Measurements from ENCODE around the gene SRSF8.

The SRSF8 gene

GRCh38 chr11:95067841-95068219 is 1.1 kb downstream of the SRSF8 start:
- no peak for DNase-seq (ENCODE audit: low read depth in 2 of 2)
- H3K4me3 ChIP-seq (replicated peaks in 1 of 2; ENCODE audit: low read depth in 2 of 2, low read length in 2 of 2): peak overlapping the region; percentile 79 to 81

DNA sequence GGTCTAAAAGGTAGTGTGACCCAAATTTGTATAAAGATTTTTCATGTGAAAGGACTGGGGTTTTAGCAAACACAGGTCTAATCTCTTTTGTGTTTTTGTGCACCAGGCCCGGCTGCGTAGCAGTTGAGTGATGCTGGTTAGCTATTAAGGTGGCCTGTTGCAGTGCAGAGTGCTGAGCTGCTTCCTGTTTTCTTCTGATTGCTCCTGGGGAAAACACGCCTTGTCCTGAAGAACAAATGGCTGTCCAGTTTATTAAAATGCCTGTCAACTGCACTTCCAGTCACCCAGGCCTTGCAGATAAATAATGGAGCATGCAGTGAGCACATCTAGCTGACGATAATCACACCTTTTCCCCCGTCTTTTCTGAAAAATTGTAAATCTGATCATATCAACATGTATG is 1.8 kb downstream of the SRSF8 start:
- TF ChIP-seq, protein P1, sequence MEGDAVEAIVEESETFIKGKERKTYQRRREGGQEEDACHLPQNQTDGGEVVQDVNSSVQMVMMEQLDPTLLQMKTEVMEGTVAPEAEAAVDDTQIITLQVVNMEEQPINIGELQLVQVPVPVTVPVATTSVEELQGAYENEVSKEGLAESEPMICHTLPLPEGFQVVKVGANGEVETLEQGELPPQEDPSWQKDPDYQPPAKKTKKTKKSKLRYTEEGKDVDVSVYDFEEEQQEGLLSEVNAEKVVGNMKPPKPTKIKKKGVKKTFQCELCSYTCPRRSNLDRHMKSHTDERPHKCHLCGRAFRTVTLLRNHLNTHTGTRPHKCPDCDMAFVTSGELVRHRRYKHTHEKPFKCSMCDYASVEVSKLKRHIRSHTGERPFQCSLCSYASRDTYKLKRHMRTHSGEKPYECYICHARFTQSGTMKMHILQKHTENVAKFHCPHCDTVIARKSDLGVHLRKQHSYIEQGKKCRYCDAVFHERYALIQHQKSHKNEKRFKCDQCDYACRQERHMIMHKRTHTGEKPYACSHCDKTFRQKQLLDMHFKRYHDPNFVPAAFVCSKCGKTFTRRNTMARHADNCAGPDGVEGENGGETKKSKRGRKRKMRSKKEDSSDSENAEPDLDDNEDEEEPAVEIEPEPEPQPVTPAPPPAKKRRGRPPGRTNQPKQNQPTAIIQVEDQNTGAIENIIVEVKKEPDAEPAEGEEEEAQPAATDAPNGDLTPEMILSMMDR (IDR thresholded peaks at IDR 0.05; ENCODE audit: low read depth, low read length): no peak
- DNase-seq (ENCODE audit: low read depth in 2 of 2): peak; percentile 96 to 97
- peak overlapping the region; percentile 79 to 81 for H3K4me3 ChIP-seq (replicated peaks in 1 of 2; ENCODE audit: low read depth in 2 of 2, low read length in 2 of 2)

More at GRCh38 chr11:95067841-95068219, 1.1 kb downstream of the SRSF8 start:
- TF ChIP-seq, protein P1 (IDR thresholded peaks at IDR 0.05; ENCODE audit: low read depth, low read length): no peak

GRCh38 chr11:95070471-95070870 is 3.8 kb downstream of the SRSF8 start:
- no peak overlapping the region for H3K4me3 ChIP-seq (replicated peaks in 1 of 2; ENCODE audit: low read depth in 2 of 2, low read length in 2 of 2)
- TF ChIP-seq, protein P1 (IDR thresholded peaks at IDR 0.05; ENCODE audit: low read depth, low read length): no peak
- DNase-seq (ENCODE audit: low read depth in 2 of 2): no peak

DNA sequence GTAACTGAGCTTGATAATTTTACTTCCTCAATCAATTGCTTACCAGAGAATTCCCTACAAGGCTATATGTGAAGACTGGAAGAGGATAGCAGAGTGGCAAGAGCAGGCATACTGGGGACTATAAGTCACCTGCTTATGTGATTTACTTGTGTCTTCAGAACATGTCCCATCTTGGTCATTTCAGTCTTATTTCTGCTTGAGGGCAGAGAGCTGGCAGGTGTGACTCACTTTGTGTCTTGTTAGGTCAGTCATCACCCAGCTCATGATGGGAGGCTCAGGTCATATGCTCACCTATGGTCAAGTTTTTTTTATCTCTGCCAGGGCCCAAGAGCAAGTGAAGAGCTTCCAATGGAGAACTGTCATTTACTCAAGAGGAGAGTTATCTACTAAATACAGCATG is 6.2 kb downstream of the SRSF8 start:
- TF ChIP-seq, protein P1 (IDR thresholded peaks at IDR 0.05; ENCODE audit: low read depth, low read length): no peak
- H3K4me3 ChIP-seq (replicated peaks in 1 of 2; ENCODE audit: low read depth in 2 of 2, low read length in 2 of 2): no peak overlapping the region
- DNase-seq (ENCODE audit: low read depth in 2 of 2): no peak

DNA sequence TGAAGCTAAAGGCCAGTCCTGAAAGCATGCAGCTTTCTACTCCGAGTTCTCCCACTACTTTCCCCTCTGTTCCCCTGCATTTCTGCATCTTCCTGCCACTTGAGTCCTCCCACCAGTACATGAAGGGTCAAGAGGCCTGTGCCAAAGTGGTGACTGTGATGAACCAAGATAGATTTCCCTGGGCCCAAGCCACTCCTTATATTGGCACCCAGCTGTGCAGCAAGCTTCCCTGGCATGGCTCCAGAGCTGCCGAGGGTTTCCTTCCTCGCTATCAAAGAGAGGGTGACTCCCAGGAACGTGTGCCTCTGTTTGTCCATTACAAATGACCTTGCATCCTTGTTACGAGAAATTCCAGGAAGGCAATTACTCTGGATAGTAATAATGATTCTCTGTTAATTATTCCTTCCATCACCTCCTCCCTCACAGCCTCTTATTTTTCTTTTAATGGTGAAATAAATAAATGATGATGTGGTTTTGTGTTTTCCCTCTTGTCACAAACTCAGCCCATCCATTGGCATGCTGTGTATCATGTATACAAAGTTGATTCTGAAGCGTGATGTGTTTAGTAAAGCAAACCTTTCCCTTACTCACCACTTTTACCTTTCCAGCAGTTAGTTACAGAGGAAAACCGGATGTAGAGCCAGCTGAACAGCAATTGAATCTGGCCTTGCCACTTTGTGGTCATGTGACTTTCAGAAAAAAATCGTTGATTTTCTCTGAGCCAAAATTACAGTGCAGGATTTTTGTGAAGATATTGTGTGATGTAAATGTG is 8.3 kb downstream of the SRSF8 start:
- DNase-seq (ENCODE audit: low read depth in 2 of 2): peak; percentile 12 to 58
- H3K4me3 ChIP-seq (replicated peaks in 1 of 2; ENCODE audit: low read depth in 2 of 2, low read length in 2 of 2): no peak overlapping the region
- TF ChIP-seq, protein P1 (IDR thresholded peaks at IDR 0.05; ENCODE audit: low read depth, low read length): no peak

DNA sequence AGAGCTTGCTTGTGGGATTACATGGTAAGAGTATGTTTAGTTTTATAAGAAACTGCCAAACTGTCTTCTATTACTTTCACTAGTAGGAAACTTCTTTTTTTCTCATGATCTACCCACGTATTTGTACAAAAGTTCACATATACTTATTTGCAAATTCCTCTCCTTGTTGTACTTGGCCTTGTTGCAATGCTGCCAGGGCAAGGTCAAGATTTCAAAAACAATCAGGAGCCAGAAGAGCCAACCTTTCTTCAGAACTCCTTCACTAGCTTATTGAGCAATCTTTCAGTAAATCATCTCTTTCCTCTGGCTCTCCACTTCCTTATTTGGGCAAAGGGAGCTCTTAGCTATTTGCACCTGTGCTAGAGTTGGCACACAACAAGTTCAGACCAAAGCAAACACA is 9.7 kb downstream of the SRSF8 start:
- peak; percentile 92 to 95 for DNase-seq (ENCODE audit: low read depth in 2 of 2)
- H3K4me3 ChIP-seq (replicated peaks in 1 of 2; ENCODE audit: low read depth in 2 of 2, low read length in 2 of 2): no peak overlapping the region
- TF ChIP-seq, protein P1 (IDR thresholded peaks at IDR 0.05; ENCODE audit: low read depth, low read length): no peak

All from cardiac fibroblast (primary cell).